Motor neuron (in vitro differentiated cells): ENCODE results near the gene CD180. TPM values are rescaled to one million over a fixed set of nuclear protein-coding genes. Genes with fewer than 3 reads are reported as not detected.

Experiments
- ATAC-seq, 8 experiments: fragments of 200-7000 bp; cut with Tn5 transposase; replicated peaks in 6 of 8; 2 replicates each; pipeline ENCODE4 v1.8.0; 2021; ENCODE audit warnings: mild to moderate bottlenecking in 8 of 8, moderate library complexity in 8 of 8
- H3K27ac ChIP-seq, 2 donors: fragments of 250-450 bp; sonication (Bioruptor Pico); 2 replicates each; pipeline ENCODE4 v1.9.0; 2021; ENCODE audit warnings: antibody characterized with exemption in 2 of 2, mild to moderate bottlenecking in 2 of 2, moderate library complexity in 1 of 2
- H3K4me1 ChIP-seq, 2 donors: fragments of 250-450 bp; sonication (Bioruptor Pico); replicated peaks in 1 of 2; 2 replicates each; pipeline ENCODE4 v1.6.1; 2021; ENCODE audit warnings: antibody characterized with exemption in 2 of 2, mild to moderate bottlenecking in 2 of 2, moderate library complexity in 1 of 2
- H3K4me3 ChIP-seq, 5 donors: fragments of 250-450 bp; sonication (Bioruptor Pico); 2 replicates each; pipeline ENCODE4 v1.9.0; 2021; ENCODE audit warnings: antibody characterized with exemption in 5 of 5, mild to moderate bottlenecking in 5 of 5, moderate library complexity in 4 of 5
- WGBS, 10 experiments: fragments of 450-650 bp; shearing (Covaris generic); methylation state at CpG; one replicate each; pipeline ENCODE4 v1.0.0; 2022; 5-methylcytosine and 5-hydroxymethylcytosine counted together
- in situ Hi-C, 9 experiments: fragments of 400-800 bp; cut with MboI; loops; one replicate each; pipeline ENCODE4 v1.15.0; 2021; ENCODE audit warnings: low sequenced_read_pairs in 9 of 9, low pct_unique_long_range_greater_than_20kb in 2 of 9; ENCODE audit not compliant: unreplicated experiment in 9 of 9
- total RNA-seq, 8 experiments: library from RNA; unstranded; fragments of 300-600 nt; gene quantifications; 2 replicates each; pipeline versions ENCODE4 v1.2.3 to v1.2.4, GENCODE V29; 2022

The CD180 gene
- total RNA-seq, 8 experiments from 2014 or later: under 0.01 to 13.4 (median 0.24) TPM

GRCh38 chr5:67206929-67207328 lies 10.3 kb upstream of the CD180 start:
- H3K27ac ChIP-seq: no peak overlapping the region
- WGBS, 10 experiments: 20 to 100% (median 81%) methylated on average over 1 to 4 of the region's 4 CpGs; no CpG with 5 or more reads in 1 of the 10 experiments
- no peak overlapping the region for H3K4me3 ChIP-seq
- H3K4me1 ChIP-seq: no peaks in the 10 kb centered on the region
- in situ Hi-C loops: loop anchor here in 6 of 9 experiments (10.0 to 25.0 kb wide), 4 partner anchors 52 to 895 kb away; no protein-coding TSS in a partner anchor
- peak in 2 of 8 experiments; percentile 62 to 73 for ATAC-seq

GRCh38 chr5:67206461-67206860 lies 9.9 kb upstream of the CD180 start:
- H3K27ac ChIP-seq: no peak overlapping the region
- ATAC-seq: no peak
- in situ Hi-C loops: loop anchor here in 6 of 9 experiments (10.0 to 25.0 kb wide), 4 partner anchors 52 to 894 kb away; no protein-coding TSS in a partner anchor
- H3K4me1 ChIP-seq: no peaks in the 10 kb centered on the region
- no peak overlapping the region for H3K4me3 ChIP-seq
- 69 to 100% (median 94%) methylated on average over 1 to 2 of the region's 2 CpGs; no CpG with 5 or more reads in 1 of the 10 experiments for WGBS, 10 experiments

- 57 to 100% (median 92%) methylated on average over 1 to 2 of the region's 3 CpGs; no CpG with 5 or more reads in 3 of the 10 experiments for WGBS, 10 experiments
- H3K4me1 ChIP-seq: no peaks in the 10 kb centered on the region
- ATAC-seq: no peak
- H3K27ac ChIP-seq: no peak overlapping the region
- in situ Hi-C loops: loop anchor here in 6 of 9 experiments (10.0 to 25.0 kb wide), 4 partner anchors 51 to 894 kb away; no protein-coding TSS in a partner anchor
- H3K4me3 ChIP-seq: no peak overlapping the region
Measured at GRCh38 chr5:67205981-67206380, 9.4 kb upstream of the CD180 start.

DNA sequence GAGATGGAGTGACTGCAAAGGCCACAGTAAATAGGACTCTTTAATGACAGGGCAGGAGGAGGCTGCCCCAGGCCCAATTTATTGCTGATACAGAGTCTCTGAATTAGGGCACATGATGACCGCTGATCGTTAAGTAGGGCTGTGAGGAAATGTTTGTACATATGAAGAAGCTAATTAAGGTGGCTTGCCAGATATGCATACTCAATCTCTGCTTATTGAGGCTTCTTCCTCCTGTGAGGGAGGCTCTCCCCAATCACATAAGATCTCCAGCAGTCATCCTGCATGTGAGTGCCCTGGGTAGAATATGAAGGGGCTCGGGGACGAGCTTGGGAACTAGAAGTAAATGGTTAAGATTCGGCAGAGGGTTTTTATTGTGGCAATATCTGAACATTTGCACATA lies 8.2 kb upstream of the CD180 start:
- in situ Hi-C loops: loop anchor here in 6 of 9 experiments (10.0 to 25.0 kb wide), 4 partner anchors 50 to 893 kb away; no protein-coding TSS in a partner anchor
- ATAC-seq: peak in 1 of 8 experiments; percentile 14
- WGBS, 10 experiments: 54 to 100% (median 74%) methylated on average over 3 to 5 of the region's 5 CpGs; no CpG with 5 or more reads in 1 of the 10 experiments
- Histone ChIP-seq H3K4me1 (no peaks in the 10 kb centered on the region), H3K4me3 (no peak overlapping the region), H3K27ac (no peak overlapping the region)

- WGBS, 10 experiments: 7 to 92% (median 62%) methylated on average over 1 to 2 of the region's 2 CpGs; no CpG with 5 or more reads in 3 of the 10 experiments
- in situ Hi-C loops: loop anchor here in 6 of 9 experiments (10.0 to 25.0 kb wide), 4 partner anchors 49 to 891 kb away; no protein-coding TSS in a partner anchor
- Histone ChIP-seq H3K4me1 (no peaks in the 10 kb centered on the region), H3K4me3 (no peak overlapping the region), H3K27ac (no peak overlapping the region)
- peak in 3 of 8 experiments; percentile 26 to 47 (median 32) for ATAC-seq
Measured at GRCh38 chr5:67203701-67204074, 7.1 kb upstream of the CD180 start.

GRCh38 chr5:67202828-67203227 lies 6.2 kb upstream of the CD180 start:
- Histone ChIP-seq H3K4me3 (no peak overlapping the region), H3K27ac (no peak overlapping the region), H3K4me1 (no peaks in the 10 kb centered on the region)
- in situ Hi-C loops: loop anchor here in 6 of 9 experiments (10.0 to 25.0 kb wide), 4 partner anchors 48 to 891 kb away; no protein-coding TSS in a partner anchor
- no peak for ATAC-seq
- WGBS, 10 experiments: 40 to 100% (median 85%) methylated on average over 1 to 4 of the region's 4 CpGs; no CpG with 5 or more reads in 1 of the 10 experiments

GRCh38 chr5:67201897-67202549 lies 5.4 kb upstream of the CD180 start:
- Histone ChIP-seq H3K4me1 (no peaks in the 10 kb centered on the region), H3K4me3 (no peak overlapping the region), H3K27ac (no peak overlapping the region)
- WGBS, 10 experiments: 52 to 100% (median 77%) methylated on average over 1 to 6 of the region's 6 CpGs
- no peak for ATAC-seq
- in situ Hi-C loops: loop anchor here in 6 of 9 experiments (10.0 to 25.0 kb wide), 4 partner anchors 47 to 890 kb away; no protein-coding TSS in a partner anchor

DNA sequence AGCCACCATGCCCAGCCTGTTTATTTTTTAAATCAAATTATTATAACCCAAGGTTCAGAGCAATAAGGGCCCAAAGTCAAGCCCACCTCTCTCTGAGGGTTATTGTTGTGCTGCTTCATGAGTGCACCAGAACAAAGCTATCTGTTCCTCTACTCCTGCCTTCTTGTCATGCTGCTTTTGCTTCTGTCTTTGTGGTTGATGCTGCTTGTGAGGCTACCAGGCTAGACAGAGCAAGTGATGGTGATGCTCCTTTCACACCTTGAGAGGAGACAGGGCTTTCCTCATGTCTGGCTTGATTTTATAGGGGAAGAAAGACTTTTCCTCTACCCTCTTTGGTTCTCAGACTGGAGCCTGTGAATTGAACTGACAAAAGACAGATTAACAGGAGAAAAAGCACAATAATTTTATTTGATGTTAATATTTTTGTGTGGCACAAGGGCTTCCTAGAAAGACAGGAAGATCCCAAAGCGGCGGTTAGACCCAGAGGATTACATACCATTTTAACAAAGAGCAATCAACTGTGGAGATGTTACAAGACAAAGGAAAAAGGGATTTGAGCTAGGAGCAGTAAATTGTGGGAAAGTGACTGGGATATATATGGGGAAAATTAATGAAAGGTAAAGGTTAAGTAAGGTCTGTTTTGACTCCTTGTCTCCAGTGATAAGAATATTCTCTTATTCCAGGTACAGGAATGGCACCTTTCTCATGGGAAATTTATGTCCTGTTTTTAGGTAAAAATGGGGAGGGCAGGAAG lies 4.4 kb upstream of the CD180 start:
- WGBS, 10 experiments: 83 to 100% (median 100%) methylated on average over 2 of the region's 2 CpGs; no CpG with 5 or more reads in 2 of the 10 experiments
- H3K4me3 ChIP-seq: no peak overlapping the region
- ATAC-seq: no peak
- no peaks in the 10 kb centered on the region for H3K4me1 ChIP-seq
- in situ Hi-C loops: loop anchor here in 6 of 9 experiments (10.0 to 25.0 kb wide), 4 partner anchors 46 to 889 kb away; no protein-coding TSS in a partner anchor
- H3K27ac ChIP-seq: no peak overlapping the region

GRCh38 chr5:67199859-67200258 lies 3.3 kb upstream of the CD180 start:
- in situ Hi-C loops: loop anchor here in 6 of 9 experiments (10.0 to 25.0 kb wide), 4 partner anchors 45 to 888 kb away; no protein-coding TSS in a partner anchor
- Histone ChIP-seq H3K4me1 (no peaks in the 10 kb centered on the region), H3K4me3 (no peak overlapping the region), H3K27ac (no peak overlapping the region)
- ATAC-seq: no peak

GRCh38 chr5:67198917-67199316 lies 2.3 kb upstream of the CD180 start:
- Histone ChIP-seq H3K4me1 (no peaks in the 10 kb centered on the region), H3K27ac (no peak overlapping the region), H3K4me3 (no peak overlapping the region)
- in situ Hi-C loops: loop anchor here in 1 of 9 experiments (25.0 kb wide), 1 partner anchor 887 kb away; no protein-coding TSS in a partner anchor
- 20 to 100% (median 78%) methylated on average over 1 of the region's 1 CpG; no CpG with 5 or more reads in 1 of the 10 experiments for WGBS, 10 experiments
- no peak for ATAC-seq

GRCh38 chr5:67197536-67197935 lies 937 bp upstream of the CD180 start:
- in situ Hi-C loops: loop anchor here in 1 of 9 experiments (25.0 kb wide), 1 partner anchor 885 kb away; no protein-coding TSS in a partner anchor
- no peak for ATAC-seq
- no peak overlapping the region for H3K27ac ChIP-seq
- no peak overlapping the region for H3K4me3 ChIP-seq
- WGBS, 10 experiments: 80 to 100% (median 100%) methylated on average over 1 of the region's 1 CpG; no CpG with 5 or more reads in 3 of the 10 experiments
- H3K4me1 ChIP-seq: no peaks in the 10 kb centered on the region

DNA sequence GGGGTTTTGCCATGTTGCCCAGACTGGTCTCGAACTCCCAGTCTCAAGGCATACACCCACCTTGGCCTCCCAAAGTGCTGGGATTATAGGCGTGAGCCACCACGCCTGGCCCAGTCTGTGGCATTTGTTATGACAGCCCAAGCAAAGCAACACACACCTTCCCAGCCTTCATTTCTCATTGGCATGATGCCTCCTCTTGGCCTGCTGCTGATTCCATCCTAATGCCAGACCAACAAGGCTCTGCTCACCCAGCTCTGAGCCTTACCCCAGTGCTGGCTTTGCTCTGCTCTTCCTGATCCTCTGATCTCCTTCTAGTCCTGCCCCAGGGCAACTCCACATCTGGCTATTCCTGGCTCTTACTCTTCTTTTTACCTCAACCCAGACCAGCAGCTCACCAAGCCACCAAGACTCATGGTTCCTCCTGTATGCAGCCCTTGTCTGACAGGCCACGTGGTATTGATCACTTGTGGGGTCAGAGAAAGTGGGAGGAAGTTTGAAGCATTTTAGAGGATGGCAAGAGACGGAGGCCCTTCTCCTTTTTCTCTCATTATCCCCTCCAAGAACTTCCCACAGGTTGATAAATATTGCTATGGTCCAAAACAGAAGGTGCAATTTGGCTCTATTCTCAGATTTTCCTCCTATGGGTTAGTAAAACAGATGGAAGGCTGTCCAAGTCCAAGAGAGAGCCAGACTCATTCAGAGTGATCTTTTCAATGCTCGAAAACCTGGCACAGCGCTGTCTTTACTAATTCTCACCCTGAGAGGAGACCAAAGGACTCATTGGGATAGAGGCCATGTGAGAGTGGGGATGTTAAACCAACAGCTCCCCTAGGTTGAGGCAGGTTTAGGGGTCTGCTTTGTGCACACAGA lies 958 bp downstream of the CD180 start:
- WGBS, 10 experiments: 20 to 95% (median 83%) methylated on average over 1 to 6 of the region's 7 CpGs; no CpG with 5 or more reads in 3 of the 10 experiments
- no peak overlapping the region for H3K4me3 ChIP-seq
- no peak for ATAC-seq
- no peaks in the 10 kb centered on the region for H3K4me1 ChIP-seq
- no peak overlapping the region for H3K27ac ChIP-seq
- in situ Hi-C loops: loop anchor here in 1 of 9 experiments (25.0 kb wide), 1 partner anchor 883 kb away; no protein-coding TSS in a partner anchor
